DOHH2 (cell line): Measurements from ENCODE around the gene AP3D1.

ENCODE experiments used
- CTCF ChIP-seq: fragments of 200-600 bp; sonication (generic); IDR thresholded peaks from one replicate; pipeline ENCODE4 v1.5.1; 2014; ENCODE audit warnings: antibody characterized with exemption, mild to moderate bottlenecking, low read depth, low read length; ENCODE audit not compliant: poor library complexity, severe bottlenecking
- EZH2phosphoT487 ChIP-seq: fragments of 200-600 bp; sonication (generic); IDR thresholded peaks from 2 replicates; pipeline ENCODE4 v1.6.1; 2017; ENCODE audit warnings: borderline replicate concordance, mild to moderate bottlenecking, antibody characterized with exemption, low read length, moderate library complexity, mixed read lengths

- TF ChIP-seq CTCF (no peak), EZH2phosphoT487 (no peak)
Measured at GRCh38 chr19:2181633-2181997, 30.2 kb upstream of the AP3D1 start.
